PC-9 (cell line): ENCODE measurements around the gene CAPN3. TPM values are rescaled to one million over a fixed set of nuclear protein-coding genes. Genes with fewer than 3 reads are reported as not detected.

Source experiments
- BruUV-seq: library from RNA; stranded (reverse); fragments of 400-500 nt; replicated peaks from 2 replicates; lab custom pipeline; 2021; lab: Mats Ljungman, UMichigan
- CTCF ChIA-PET: fragments of 300-600 bp; sonication (Branson Sonifier 250); formaldehyde crosslinking; loops from one replicate; lab custom pipeline; 2022; ENCODE audit warnings: antibody characterized with exemption; lab: Charles Lee
- POLR2A ChIA-PET: fragments of 300-600 bp; sonication (Branson Sonifier 250); formaldehyde crosslinking; loops from one replicate; lab custom pipeline; 2022; ENCODE audit warnings: antibody characterized with exemption; ENCODE audit not compliant: unreplicated experiment; lab: Charles Lee
- DNase-seq, 2 experiments: peaks; one replicate each; pipeline versions ENCODE4 v3.0.0 to v3.0.0-alpha.2; 2015 to 2022; ENCODE audit warnings: mixed read lengths in 1 of 2
- H2AFZ ChIP-seq: fragments of 200-600 bp; sonication (generic); 2 replicates; pipeline ENCODE4 v1.8.1; 2017; ENCODE audit warnings: antibody characterized with exemption
- H3F3A ChIP-seq: fragments of 200-600 bp; sonication (generic); 2 replicates; pipeline ENCODE4 v1.8.1; 2017; ENCODE audit warnings: antibody characterized with exemption, mild to moderate bottlenecking, low read depth; ENCODE audit not compliant: insufficient read depth
- H3K27ac ChIP-seq: fragments of 200-600 bp; sonication (generic); 2 replicates; pipeline ENCODE4 v1.6.1; 2016; ENCODE audit warnings: mixed run types
- H3K27me3 ChIP-seq: fragments of 200-600 bp; sonication (generic); 2 replicates; pipeline ENCODE4 v1.6.1; 2016; ENCODE audit warnings: low read depth, mixed run types; ENCODE audit not compliant: insufficient read depth
- H3K36me3 ChIP-seq: fragments of 200-600 bp; sonication (generic); 2 replicates; pipeline ENCODE4 v1.6.1; 2016; ENCODE audit warnings: low read depth, mixed run types
- H3K4me1 ChIP-seq: fragments of 200-600 bp; sonication (generic); replicated peaks from 2 replicates; pipeline ENCODE4 v1.6.1; 2016; ENCODE audit warnings: mixed run types; ENCODE audit not compliant: insufficient read depth
- H3K4me2 ChIP-seq: fragments of 200-600 bp; sonication (generic); 2 replicates; pipeline ENCODE4 v1.6.1; 2017; ENCODE audit warnings: mixed run types
- H3K4me3 ChIP-seq: fragments of 200-600 bp; sonication (generic); 2 replicates; pipeline ENCODE4 v1.6.1; 2016; ENCODE audit warnings: mixed run types
- H3K79me2 ChIP-seq: fragments of 200-600 bp; sonication (generic); 2 replicates; pipeline ENCODE4 v1.6.1; 2017; ENCODE audit warnings: low read depth, mixed run types
- H3K9me2 ChIP-seq: fragments of 200-600 bp; sonication (generic); 2 replicates; pipeline ENCODE4 v1.8.1; 2017; ENCODE audit warnings: mild to moderate bottlenecking; ENCODE audit not compliant: insufficient read depth
- H3K9me3 ChIP-seq: fragments of 200-600 bp; sonication (generic); 2 replicates; pipeline ENCODE4 v1.8.1; 2016; ENCODE audit warnings: low read depth; ENCODE audit not compliant: insufficient read depth
- H4K20me1 ChIP-seq: fragments of 200-600 bp; sonication (generic); 2 replicates; pipeline ENCODE4 v1.8.1; 2017; ENCODE audit not compliant: insufficient read depth
- CTCF ChIP-seq: fragments of 200-600 bp; sonication (generic); conservative IDR thresholded peaks from 2 replicates; pipeline ENCODE4 v1.6.1; 2017; ENCODE audit warnings: mixed run types, antibody characterized with exemption, mild to moderate bottlenecking, moderate library complexity
- EZH2 ChIP-seq: fragments of 200-600 bp; sonication (generic); IDR thresholded peaks from 2 replicates; pipeline ENCODE4 v1.8.0; 2017; ENCODE audit warnings: antibody characterized with exemption, low read depth
- intact Hi-C: fragments of 100-400 bp; cut with micrococcal nuclease; formaldehyde crosslinking; loops from one replicate; pipeline ENCODE4 v1.10.0; 2022; ENCODE audit not compliant: unreplicated experiment
- total RNA-seq: library from RNA; stranded (reverse); gene quantifications from 2 replicates; pipeline ENCODE4 v1.2.3, GENCODE V29; 2021

The CAPN3 gene
- total RNA-seq, 1 experiment from 2014 or later, result 0.50 TPM

GRCh38 chr15:42408178-42408577 is 48.9 kb downstream of the CAPN3 start:
- CTCF ChIA-PET, result no interaction called here
- POLR2A ChIA-PET, result no interaction called here
- Histone ChIP-seq H3K36me3 (no peaks in the 10 kb centered on the region), H3K27me3 (no peaks in the 10 kb centered on the region), H3K9me3 (no peaks in the 10 kb centered on the region), H2AFZ (no peak overlapping the region), H3K79me2 (no peaks in the 10 kb centered on the region), H3K27ac (no peak overlapping the region), H3K4me2 (no peak overlapping the region), H3K4me1 (no peaks in the 10 kb centered on the region), H3K9me2 (no peaks in the 10 kb centered on the region), H3K4me3 (no peak overlapping the region), H3F3A (no peaks in the 10 kb centered on the region), H4K20me1 (no peaks in the 10 kb centered on the region)
- DNase-seq, result no peak
- TF ChIP-seq EZH2, result no peak
- no peak for TF ChIP-seq CTCF
- no TSS peak for BruUV-seq
- intact Hi-C loops, result no loop called here

- H3K4me1 ChIP-seq, result no peaks in the 10 kb centered on the region
- H3K27me3 ChIP-seq, result no peaks in the 10 kb centered on the region
- H3K9me2 ChIP-seq, result no peaks in the 10 kb centered on the region
- no peaks in the 10 kb centered on the region for H3F3A ChIP-seq
- no peaks in the 10 kb centered on the region for H3K79me2 ChIP-seq
- no peaks in the 10 kb centered on the region for H3K36me3 ChIP-seq
- BruUV-seq, result no TSS peak
- intact Hi-C loops, result no loop called here
- CTCF ChIA-PET, result no interaction called here
- no peak for TF ChIP-seq EZH2
- TF ChIP-seq CTCF, result no peak
- no peaks in the 10 kb centered on the region for H4K20me1 ChIP-seq
- H3K4me2 ChIP-seq, result no peak overlapping the region
- H3K27ac ChIP-seq, result no peak overlapping the region
- POLR2A ChIA-PET, result no interaction called here
- no peak overlapping the region for H2AFZ ChIP-seq
- no peaks in the 10 kb centered on the region for H3K9me3 ChIP-seq
- H3K4me3 ChIP-seq, result no peak overlapping the region
- no peak for DNase-seq
These were observed 49.7 kb downstream of the CAPN3 start for GRCh38 chr15:42409011-42409410.

- Histone ChIP-seq H3K79me2 (no peaks in the 10 kb centered on the region), H3F3A (no peaks in the 10 kb centered on the region), H3K9me2 (no peaks in the 10 kb centered on the region), H3K27me3 (no peaks in the 10 kb centered on the region), H3K4me1 (no peaks in the 10 kb centered on the region), H2AFZ (no peak overlapping the region), H3K9me3 (no peaks in the 10 kb centered on the region), H3K36me3 (no peaks in the 10 kb centered on the region), H3K4me2 (no peak overlapping the region), H4K20me1 (no peaks in the 10 kb centered on the region), H3K4me3 (no peak overlapping the region), H3K27ac (no peak overlapping the region)
- intact Hi-C loops, result no loop called here
- no peak for TF ChIP-seq CTCF
- ChIA-PET CTCF (no interaction called here), POLR2A (no interaction called here)
- no TSS peak for BruUV-seq
- no peak for DNase-seq
These were observed 52.6 kb downstream of the CAPN3 start for GRCh38 chr15:42411884-42412283.
